Esophagus squamous epithelium (tissue), 5 donors: ENCODE data around the gene TMEM131L. TPM values are rescaled to one million over a fixed set of nuclear protein-coding genes. Genes with fewer than 3 reads are reported as not detected.
"Not testable (repeated sequence)": the region's sequence is repeated elsewhere in the genome, so short reads cannot be mapped to it uniquely, and the experiment has no call there.

ENCODE experiments used
- DNase-seq: peaks from one replicate; lab custom pipeline; 2025; lab: John Stamatoyannopoulos, UW
- H3K27ac ChIP-seq, 4 donors: fragments of 200-600 bp; sonication (generic); one replicate each; pipeline ENCODE4 v1.5.1; 2016 to 2019; ENCODE audit warnings: mild to moderate bottlenecking in 1 of 4
- H3K27me3 ChIP-seq, 4 donors: fragments of 200-600 bp; sonication (generic); 1 replicate in 3 of 4; 2 replicates in 1 of 4; pipeline versions ENCODE4 v1.5.1 to v1.6.0; 2017 to 2021; ENCODE audit warnings: antibody characterized with exemption in 1 of 4
- H3K36me3 ChIP-seq, 3 donors: fragments of 200-600 bp; sonication (generic); one replicate each; pipeline ENCODE4 v1.5.1; 2016 to 2019
- H3K4me1 ChIP-seq, 3 donors: fragments of 200-600 bp; sonication (generic); one replicate each; pipeline ENCODE4 v1.5.1; 2017 to 2019
- H3K4me3 ChIP-seq, 4 donors: fragments of 200-600 bp; sonication (generic); 1 replicate in 3 of 4; 2 replicates in 1 of 4; pipeline ENCODE4 v1.5.1; 2016 to 2019; ENCODE audit warnings: mild to moderate bottlenecking in 2 of 4, moderate library complexity in 1 of 4
- H3K9me3 ChIP-seq, 3 donors: fragments of 200-600 bp; sonication (generic); one replicate each; pipeline ENCODE4 v1.5.1; 2016 to 2019
- POLR2A ChIP-seq, 4 donors: fragments of 450-650 bp; IDR thresholded peaks; one replicate each; pipeline ENCODE4 v1.6.1; 2017; ENCODE audit warnings: antibody characterized with exemption in 4 of 4, mild to moderate bottlenecking in 4 of 4, moderate library complexity in 3 of 4
- WGBS, 2 donors: methylation state at CpG; one replicate each; pipeline ENCODE4 v1.1.5; 2018; 5-methylcytosine and 5-hydroxymethylcytosine counted together
- intact Hi-C: fragments of 100-400 bp; cut with DNase I; formaldehyde crosslinking; loops from one replicate; pipeline ENCODE4 v1.15.0; 2022
- total RNA-seq, 4 donors: library from RNA; depleted of rRNA; stranded (reverse); fragments of >200 nt; gene quantifications; one replicate each; pipeline ENCODE4 v1.1.0, GENCODE V29; 2016
- TF ChIP-seq, protein P1 (sequence below), 6 experiments: fragments of 450-650 bp in 4 of 6; fragments of 200-600 bp in 2 of 6; sonication (generic) in 2 of 6; IDR thresholded peaks; one replicate each; pipeline ENCODE4 v1.5.1; 2016 to 2019; ENCODE audit warnings: antibody characterized with exemption in 6 of 6, mild to moderate bottlenecking in 4 of 6, moderate library complexity in 4 of 6
- donor health status: DM: yes; HTN: yes; CAD: no.

The TMEM131L gene
- total RNA-seq, 4 donors from 2014 or later: 9.2 to 14.7 (median 12.4) TPM

DNA sequence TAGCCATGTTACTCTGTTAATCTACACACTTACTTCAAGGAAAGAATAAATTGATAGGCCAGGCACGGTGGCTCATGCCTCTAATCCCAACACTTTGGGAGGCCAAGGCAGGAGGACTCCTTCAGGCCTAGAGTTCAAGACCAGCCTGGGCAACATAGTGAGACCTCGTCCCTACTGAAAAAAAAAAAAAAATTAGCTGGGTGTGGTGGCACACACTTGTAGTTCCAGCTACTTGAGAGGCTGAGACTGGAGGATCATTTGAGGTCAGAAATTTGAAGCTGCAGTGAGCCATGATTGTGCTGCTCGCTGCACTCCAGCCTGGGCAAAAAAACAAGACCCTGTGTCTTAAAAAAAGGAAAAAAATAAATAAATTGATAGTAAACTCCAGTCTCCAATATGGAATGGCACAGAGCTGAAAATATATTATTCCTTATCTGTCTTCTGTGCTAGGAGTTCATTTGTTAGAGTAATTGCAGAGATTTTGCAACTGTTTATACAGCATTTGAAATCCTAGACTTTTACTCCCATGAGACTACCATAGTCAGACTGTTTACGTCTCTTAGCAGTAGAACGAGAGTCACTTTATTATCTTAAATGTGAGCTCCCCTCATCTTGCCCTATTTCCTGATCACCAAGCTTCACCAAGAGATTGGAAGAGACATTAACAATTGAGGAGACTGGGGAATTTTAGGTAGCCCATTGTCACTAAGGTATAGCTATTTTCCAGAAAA, 18.8 kb upstream of the TMEM131L start:
- no peak for DNase-seq
- no peaks in the 10 kb centered on the region for H3K27me3 ChIP-seq
- intact Hi-C loops: no loop called here
- WGBS, 2 donors: 74 to 83% methylated on average over 5 of the region's 5 CpGs
- peak overlapping the region in 1 of 4 donors; percentile 45 for H3K4me3 ChIP-seq
- TF ChIP-seq POLR2A (IDR thresholded peaks at IDR 0.05): no peak
- TF ChIP-seq, protein P1, sequence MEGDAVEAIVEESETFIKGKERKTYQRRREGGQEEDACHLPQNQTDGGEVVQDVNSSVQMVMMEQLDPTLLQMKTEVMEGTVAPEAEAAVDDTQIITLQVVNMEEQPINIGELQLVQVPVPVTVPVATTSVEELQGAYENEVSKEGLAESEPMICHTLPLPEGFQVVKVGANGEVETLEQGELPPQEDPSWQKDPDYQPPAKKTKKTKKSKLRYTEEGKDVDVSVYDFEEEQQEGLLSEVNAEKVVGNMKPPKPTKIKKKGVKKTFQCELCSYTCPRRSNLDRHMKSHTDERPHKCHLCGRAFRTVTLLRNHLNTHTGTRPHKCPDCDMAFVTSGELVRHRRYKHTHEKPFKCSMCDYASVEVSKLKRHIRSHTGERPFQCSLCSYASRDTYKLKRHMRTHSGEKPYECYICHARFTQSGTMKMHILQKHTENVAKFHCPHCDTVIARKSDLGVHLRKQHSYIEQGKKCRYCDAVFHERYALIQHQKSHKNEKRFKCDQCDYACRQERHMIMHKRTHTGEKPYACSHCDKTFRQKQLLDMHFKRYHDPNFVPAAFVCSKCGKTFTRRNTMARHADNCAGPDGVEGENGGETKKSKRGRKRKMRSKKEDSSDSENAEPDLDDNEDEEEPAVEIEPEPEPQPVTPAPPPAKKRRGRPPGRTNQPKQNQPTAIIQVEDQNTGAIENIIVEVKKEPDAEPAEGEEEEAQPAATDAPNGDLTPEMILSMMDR (IDR thresholded peaks at IDR 0.05): no peak
- H3K4me1 ChIP-seq: peaks cover 0 to 21% (median 4%) of the 10 kb centered on the region in 3 donors
- H3K36me3 ChIP-seq: no peaks in the 10 kb centered on the region
- H3K9me3 ChIP-seq: no peaks in the 10 kb centered on the region
- H3K27ac ChIP-seq: peak overlapping the region in 2 of 4 donors; percentile 5 to 42

GRCh38 chr4:153448003-153448731, 18.0 kb upstream of the TMEM131L start:
- Histone ChIP-seq H3K27me3 (no peaks in the 10 kb centered on the region), H3K9me3 (no peaks in the 10 kb centered on the region), H3K4me3 (peak overlapping the region in 1 of 4 donors; percentile 45), H3K36me3 (no peaks in the 10 kb centered on the region), H3K4me1 (peaks cover 0 to 21% (median 4%) of the 10 kb centered on the region in 3 donors), H3K27ac (peak overlapping the region in 2 of 4 donors; percentile 5 to 42)
- 11 to 25% methylated on average over 10 of the region's 10 CpGs for WGBS, 2 donors
- TF ChIP-seq POLR2A (IDR thresholded peaks at IDR 0.05): no peak
- TF ChIP-seq, protein P1 (IDR thresholded peaks at IDR 0.05): no peak
- intact Hi-C loops: no loop called here
- no peak for DNase-seq

- Histone ChIP-seq H3K4me3 (no peak overlapping the region), H3K4me1 (peaks cover 0 to 21% (median 4%) of the 10 kb centered on the region in 3 donors), H3K36me3 (no peaks in the 10 kb centered on the region), H3K27me3 (no peaks in the 10 kb centered on the region), H3K27ac (no peak overlapping the region), H3K9me3 (no peaks in the 10 kb centered on the region)
- intact Hi-C loops: no loop called here
- 78 to 100% methylated on average over 1 of the region's 1 CpG for WGBS, 2 donors
- TF ChIP-seq, protein P1 (IDR thresholded peaks at IDR 0.05): no peak
- no peak for TF ChIP-seq POLR2A (IDR thresholded peaks at IDR 0.05)
- DNase-seq: no peak
Measured at GRCh38 chr4:153449338-153449737, 16.8 kb upstream of the TMEM131L start.

DNA sequence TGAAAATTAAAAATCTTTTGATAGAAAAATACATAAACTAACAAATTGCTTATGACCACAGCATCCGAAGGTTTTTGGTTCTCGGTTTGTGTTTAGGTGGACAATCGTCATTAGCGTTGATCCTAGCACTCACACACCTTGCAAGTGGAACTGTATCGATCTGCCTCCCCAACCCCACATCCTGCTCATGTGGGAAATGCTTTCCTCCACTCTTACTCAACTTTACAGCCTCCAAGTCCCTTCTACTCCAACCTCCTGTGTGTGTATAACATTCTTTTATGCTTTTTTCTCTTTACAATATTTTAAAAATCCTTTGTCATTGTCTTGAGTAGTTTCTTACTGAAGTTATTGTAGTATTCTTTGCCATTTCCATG, 15.6 kb upstream of the TMEM131L start:
- H3K4me3 ChIP-seq: no peak overlapping the region
- no peaks in the 10 kb centered on the region for H3K9me3 ChIP-seq
- no peaks in the 10 kb centered on the region for H3K27me3 ChIP-seq
- TF ChIP-seq, protein P1 (IDR thresholded peaks at IDR 0.05): no peak
- TF ChIP-seq POLR2A (IDR thresholded peaks at IDR 0.05): no peak
- H3K27ac ChIP-seq: no peak overlapping the region
- H3K36me3 ChIP-seq: no peaks in the 10 kb centered on the region
- intact Hi-C loops: no loop called here
- 74 to 82% methylated on average over 5 of the region's 5 CpGs for WGBS, 2 donors
- DNase-seq: no peak
- H3K4me1 ChIP-seq: peaks cover 0 to 21% (median 4%) of the 10 kb centered on the region in 3 donors

GRCh38 chr4:153451145-153451544, 15.0 kb upstream of the TMEM131L start:
- H3K4me3 ChIP-seq, intact Hi-C loops, H3K27ac ChIP-seq, H3K36me3 ChIP-seq, H3K27me3 ChIP-seq, DNase-seq, H3K9me3 ChIP-seq: not testable (repeated sequence)
- WGBS, 2 donors: 44 to 75% methylated on average over 4 to 12 of the region's 13 CpGs
- peaks cover 0 to 21% (median 4%) of the 10 kb centered on the region in 3 donors for H3K4me1 ChIP-seq
